ENCODE results near the gene HPGD.

Gene HPGD

GRCh38 chr4:174449152-174449551 lies 73.1 kb downstream of the HPGD start:
- CTCF ChIA-PET: no interaction called here
- no peak overlapping the region for H3K27ac ChIP-seq
- TF ChIP-seq, protein P1, sequence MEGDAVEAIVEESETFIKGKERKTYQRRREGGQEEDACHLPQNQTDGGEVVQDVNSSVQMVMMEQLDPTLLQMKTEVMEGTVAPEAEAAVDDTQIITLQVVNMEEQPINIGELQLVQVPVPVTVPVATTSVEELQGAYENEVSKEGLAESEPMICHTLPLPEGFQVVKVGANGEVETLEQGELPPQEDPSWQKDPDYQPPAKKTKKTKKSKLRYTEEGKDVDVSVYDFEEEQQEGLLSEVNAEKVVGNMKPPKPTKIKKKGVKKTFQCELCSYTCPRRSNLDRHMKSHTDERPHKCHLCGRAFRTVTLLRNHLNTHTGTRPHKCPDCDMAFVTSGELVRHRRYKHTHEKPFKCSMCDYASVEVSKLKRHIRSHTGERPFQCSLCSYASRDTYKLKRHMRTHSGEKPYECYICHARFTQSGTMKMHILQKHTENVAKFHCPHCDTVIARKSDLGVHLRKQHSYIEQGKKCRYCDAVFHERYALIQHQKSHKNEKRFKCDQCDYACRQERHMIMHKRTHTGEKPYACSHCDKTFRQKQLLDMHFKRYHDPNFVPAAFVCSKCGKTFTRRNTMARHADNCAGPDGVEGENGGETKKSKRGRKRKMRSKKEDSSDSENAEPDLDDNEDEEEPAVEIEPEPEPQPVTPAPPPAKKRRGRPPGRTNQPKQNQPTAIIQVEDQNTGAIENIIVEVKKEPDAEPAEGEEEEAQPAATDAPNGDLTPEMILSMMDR (conservative IDR thresholded peaks at IDR 0.05; ENCODE audit: low read depth): no peak
- no peak for DNase-seq (ENCODE audit: low spot score)
- POLR2A ChIA-PET (ENCODE audit: low non-redundant PET): no interaction called here

DNA sequence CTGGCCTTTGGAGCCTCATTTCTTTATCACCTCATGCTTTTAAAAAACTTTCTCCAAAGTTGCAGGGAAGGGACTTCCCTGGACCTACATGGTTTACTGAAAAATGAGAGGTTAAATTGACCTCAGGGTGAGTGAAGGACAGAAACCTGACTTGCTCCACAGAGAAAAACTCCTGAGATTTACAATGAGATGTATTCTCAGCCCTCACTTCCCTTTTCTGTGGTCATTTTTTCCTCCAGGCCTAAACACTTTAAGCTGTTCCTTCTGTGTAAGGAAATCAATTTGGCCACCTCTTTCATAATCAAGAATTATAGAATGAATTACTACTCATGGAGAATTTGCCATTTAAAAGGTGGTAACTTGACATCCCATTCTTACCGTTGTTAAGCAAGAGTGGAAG lies 77.9 kb downstream of the HPGD start:
- no peak for DNase-seq (ENCODE audit: low spot score)
- TF ChIP-seq, protein P1 (conservative IDR thresholded peaks at IDR 0.05; ENCODE audit: low read depth): no peak
- H3K27ac ChIP-seq: no peak overlapping the region
- ChIA-PET POLR2A (ENCODE audit: low non-redundant PET) (no interaction called here), CTCF (no interaction called here)

Data from RWPE1 (cell line).